GM19372 (cell line): ENCODE results near the gene NRIP1.

ENCODE experiments used
- ATAC-seq: cut with Tn5 transposase; IDR thresholded peaks from one replicate; pipeline ENCODE4 v1.9.1; 2021; ENCODE audit warnings: mild to moderate bottlenecking, low read depth, moderate library complexity; ENCODE audit not compliant: unreplicated experiment

Gene NRIP1

GRCh38 chr21:15011967-15012366, 52.8 kb downstream of the NRIP1 start:
- ATAC-seq, result no peak

DNA sequence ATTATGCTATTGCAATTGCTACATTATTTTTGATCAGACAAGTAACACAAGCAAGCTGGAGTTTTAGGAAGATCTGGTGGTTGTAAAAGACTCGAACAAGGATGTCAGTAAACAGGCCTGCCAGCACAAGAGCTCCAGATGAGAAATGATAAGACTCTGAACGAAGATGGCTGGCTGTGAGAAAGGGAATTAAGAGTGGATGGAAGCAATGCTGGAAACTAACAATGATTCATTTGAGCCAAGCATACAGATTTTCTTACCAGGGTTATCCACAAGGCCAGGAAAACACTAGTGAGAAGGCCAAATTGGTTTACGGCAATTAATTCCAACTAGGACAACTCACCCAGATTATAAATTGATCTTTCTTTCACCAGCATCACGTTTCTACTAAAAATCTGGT, 54.2 kb downstream of the NRIP1 start:
- ATAC-seq, result no peak

DNA sequence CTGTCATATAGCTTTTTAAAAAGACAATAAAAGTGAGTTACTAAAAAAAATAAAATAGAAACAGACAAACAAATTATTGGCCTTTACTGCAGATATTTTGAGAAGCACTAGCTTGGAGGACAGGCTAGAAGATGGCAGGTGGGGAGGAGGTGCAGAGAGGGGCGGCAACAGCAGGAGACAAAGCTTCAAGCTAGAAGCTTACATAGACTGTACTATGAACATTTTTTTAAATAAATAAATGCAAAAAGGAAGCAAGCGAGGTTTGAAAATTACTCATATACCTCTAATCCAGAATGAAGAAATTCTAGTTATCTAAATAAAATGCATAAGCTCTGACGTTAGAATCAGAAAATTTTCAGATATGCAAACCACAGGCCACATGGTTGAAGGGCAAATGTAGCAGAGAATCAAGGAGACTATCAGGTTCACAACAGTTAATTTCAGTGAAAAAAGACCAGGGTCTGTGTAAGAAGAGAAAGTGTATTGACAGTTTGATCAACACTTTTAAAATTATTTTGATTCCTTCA, 54.9 kb downstream of the NRIP1 start:
- ATAC-seq, result no peak

DNA sequence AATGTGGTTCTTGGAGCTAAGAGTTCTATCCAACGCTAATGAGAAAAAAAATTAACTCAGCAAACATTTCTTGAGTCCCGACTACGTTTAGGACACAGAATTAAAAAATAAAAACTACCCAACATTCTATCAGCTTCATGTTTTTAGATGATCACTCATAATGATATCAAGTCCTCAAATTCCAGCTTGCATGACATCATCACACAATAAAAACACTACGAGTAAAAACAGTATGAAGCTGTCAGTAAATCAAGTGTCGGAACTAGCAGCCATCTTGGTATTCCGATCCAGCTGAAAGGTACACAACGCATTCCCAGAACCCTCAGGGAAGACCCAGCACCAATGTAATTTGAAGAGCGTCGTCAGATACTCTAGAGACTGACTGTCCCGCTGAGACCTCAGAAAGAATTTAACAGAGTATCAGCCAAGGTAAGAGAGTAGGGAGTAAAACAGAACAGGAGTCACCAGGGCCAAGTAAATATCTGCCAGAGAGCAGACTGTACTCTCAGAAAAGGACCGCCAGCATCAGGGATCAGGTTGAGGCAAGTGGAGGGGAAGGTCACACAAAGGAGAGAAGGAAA, 57.0 kb downstream of the NRIP1 start:
- ATAC-seq, result no peak

DNA sequence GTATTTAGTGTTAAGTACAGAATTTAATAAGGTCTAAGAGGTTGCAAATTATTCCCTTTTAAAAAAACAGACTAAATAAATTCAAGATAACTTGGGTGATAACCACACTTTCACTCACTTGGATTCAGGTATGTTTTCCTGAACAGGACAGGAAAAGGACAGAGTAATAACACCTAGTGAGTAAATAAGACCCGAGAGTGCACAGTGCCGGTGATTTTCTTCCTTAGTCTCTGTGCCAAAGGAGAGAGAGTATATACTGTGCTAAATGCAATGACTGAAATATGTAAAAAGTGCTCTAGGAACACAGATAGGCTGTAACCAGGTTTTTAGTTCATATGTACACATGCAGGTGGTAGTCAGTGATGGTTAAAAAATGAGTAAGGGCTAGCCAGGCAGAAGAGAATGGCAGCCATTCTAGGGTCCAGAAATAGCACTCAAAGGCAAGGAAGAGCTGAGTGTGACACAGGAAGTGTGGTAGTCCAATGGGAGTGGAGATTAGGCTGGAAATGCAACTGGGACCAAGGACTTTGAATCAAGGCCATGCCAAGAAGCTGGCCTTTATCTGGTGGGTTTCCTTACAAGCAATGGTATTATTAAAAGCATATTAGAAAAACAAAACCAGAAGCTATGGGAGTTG, 58.1 kb downstream of the NRIP1 start:
- no peak for ATAC-seq

GRCh38 chr21:15005391-15005790, 59.4 kb downstream of the NRIP1 start:
- ATAC-seq, result no peak

- no peak for ATAC-seq
Observed at GRCh38 chr21:15004721-15005370, 60.0 kb downstream of the NRIP1 start.

GRCh38 chr21:15003463-15004135, 61.2 kb downstream of the NRIP1 start:
- ATAC-seq, result no peak

GRCh38 chr21:15001857-15002606, 62.8 kb downstream of the NRIP1 start:
- no peak for ATAC-seq

DNA sequence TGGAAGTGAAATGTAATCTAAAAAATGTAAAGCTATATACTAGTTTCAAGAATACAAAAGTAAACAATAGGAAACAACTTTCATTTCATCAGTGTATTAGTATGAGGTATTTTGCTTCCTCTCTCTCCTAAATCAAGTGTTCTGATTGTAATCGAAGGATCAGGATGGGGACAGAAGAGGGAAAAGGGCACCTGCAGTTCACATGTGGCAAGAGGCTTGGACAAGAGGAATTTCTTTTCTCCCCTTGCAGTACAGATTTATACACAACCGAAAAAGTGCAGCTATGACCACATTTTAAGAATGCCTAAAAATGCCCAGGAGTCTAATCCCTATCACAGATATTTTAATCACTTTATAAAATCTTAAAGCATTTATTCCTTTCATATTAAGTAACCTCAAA, 63.7 kb downstream of the NRIP1 start:
- no peak for ATAC-seq

DNA sequence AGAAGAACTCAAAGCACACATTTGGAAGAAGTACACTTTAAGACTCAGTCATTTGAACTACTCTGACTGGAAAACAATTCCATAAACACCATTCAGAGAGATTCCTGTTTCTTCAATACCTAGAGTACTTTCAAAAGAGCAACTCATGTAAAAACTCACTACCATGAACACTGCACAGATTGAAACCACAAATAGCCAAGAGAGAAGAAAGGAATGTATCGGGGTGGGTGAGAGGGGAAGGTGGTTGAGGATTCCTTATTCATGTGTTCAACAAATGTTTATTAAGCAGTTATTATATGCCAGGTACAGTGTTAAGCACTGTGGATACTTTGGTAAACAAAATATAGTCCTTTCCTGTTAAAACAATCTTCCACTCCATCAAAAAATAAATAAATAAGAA, 64.7 kb downstream of the NRIP1 start:
- ATAC-seq, result no peak

- no peak for ATAC-seq
Observed at GRCh38 chr21:14998784-14999183, 66.0 kb downstream of the NRIP1 start.

DNA sequence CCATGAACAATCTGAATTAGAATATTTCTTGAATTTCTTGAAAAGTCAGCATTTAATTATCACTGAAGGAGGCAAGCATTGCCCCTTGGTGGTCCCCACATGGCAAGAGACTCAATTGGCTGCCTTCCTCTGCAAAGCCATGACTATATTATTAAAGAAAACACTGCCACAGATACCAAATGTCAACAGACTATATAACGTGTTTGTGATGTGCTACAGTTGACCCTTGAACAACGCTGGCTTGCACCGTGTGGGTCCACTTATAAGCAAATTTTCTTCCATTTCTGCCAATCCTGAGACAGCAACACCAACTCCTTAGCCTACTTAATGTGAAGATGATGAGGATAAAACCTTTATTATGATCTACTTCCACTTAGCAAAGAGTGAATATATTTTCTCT, 66.5 kb downstream of the NRIP1 start:
- no peak for ATAC-seq

GRCh38 chr21:14995695-14996490, 68.9 kb downstream of the NRIP1 start:
- ATAC-seq, result no peak

GRCh38 chr21:14995226-14995625, 69.6 kb downstream of the NRIP1 start:
- no peak for ATAC-seq

- ATAC-seq, result no peak
Observed at GRCh38 chr21:14993115-14993514, 71.7 kb downstream of the NRIP1 start.

GRCh38 chr21:14991957-14992356, 72.8 kb downstream of the NRIP1 start:
- ATAC-seq, result no peak

DNA sequence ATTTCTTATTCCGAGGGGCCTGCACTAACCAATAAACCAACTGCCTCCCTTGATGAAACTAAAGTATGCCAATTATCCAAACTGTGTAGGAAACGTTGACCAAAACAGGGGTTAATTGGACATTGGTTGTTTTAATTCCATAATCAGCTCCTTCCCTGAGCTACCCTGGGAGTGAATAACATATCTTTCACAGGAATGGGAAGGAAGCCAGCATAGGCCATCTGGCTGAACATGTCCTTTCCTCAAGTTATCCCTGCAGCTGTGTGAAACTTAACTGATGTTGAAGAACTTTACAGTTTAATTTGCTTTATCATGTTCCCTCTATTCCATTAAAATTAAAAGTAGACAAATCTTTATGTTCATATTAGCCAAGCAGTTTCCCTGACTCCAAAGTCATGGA, 75.4 kb downstream of the NRIP1 start:
- no peak for ATAC-seq

GRCh38 chr21:14988760-14989159, 76.0 kb downstream of the NRIP1 start:
- no peak for ATAC-seq
